Measurements from ENCODE around the gene ZNF627. TPM values are rescaled to one million over a fixed set of nuclear protein-coding genes. Genes with fewer than 3 reads are reported as not detected.

The ZNF627 gene
- total and polyA plus RNA-seq, 2 of the 8 experiments (the other 6 are each of a cell fraction or from before 2014, with no cell fraction given), result 7.2 to 13.7 TPM

DNA sequence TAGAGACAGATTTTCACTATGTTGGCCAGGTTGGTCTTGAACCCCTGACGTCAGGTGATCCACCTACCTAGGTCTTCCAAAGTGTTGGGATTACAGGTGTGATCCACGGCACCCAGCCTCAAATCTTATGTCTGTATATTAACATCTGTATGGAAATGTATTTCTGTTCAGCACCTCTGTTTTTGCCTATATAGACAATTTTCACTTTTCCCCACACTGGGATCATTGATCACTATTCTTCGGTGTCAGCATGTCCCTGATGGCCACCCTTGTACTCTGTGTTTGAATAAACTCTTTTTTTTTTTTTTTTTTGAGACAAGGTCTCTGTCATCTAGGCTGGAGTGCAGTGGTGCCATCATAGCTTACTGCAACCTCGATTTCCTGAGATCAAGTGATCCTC, 3.2 kb upstream of the ZNF627 start:
- H4K20me1 ChIP-seq (replicated peaks in 1 of 2; ENCODE audit: control insufficient read depth in 1 of 2, insufficient read depth in 2 of 2, low read length in 2 of 2), result no peaks in the 10 kb centered on the region
- no peak overlapping the region for H4K8ac ChIP-seq (ENCODE audit: extremely low read depth, insufficient read depth, low read length)
- H3K4me1 ChIP-seq (replicated peaks in 1 of 4; ENCODE audit: control insufficient read depth in 3 of 4, insufficient read depth in 4 of 4, low read length in 3 of 4), result no peaks in the 10 kb centered on the region; a peak in 1 of 7 replicates
- ChIA-PET CTCF (ENCODE audit: partially characterized antibody) (interaction anchor here (1.0 kb wide), 1 partner anchor 33 kb away, joined by 3 read pairs; no protein-coding TSS in a partner anchor), POLR2A (ENCODE audit: partially characterized antibody) (interaction anchor here (1.4 kb wide), 2 partner anchors 15 to 35 kb away, joined by 4 to 6 read pairs; partner anchors contain the start of gene ELOF1)
- H2AK5ac ChIP-seq (ENCODE audit: low read depth, low read length), result no peak overlapping the region
- H3K36me3 ChIP-seq (ENCODE audit: control insufficient read depth in 2 of 4, insufficient read depth in 4 of 4, low read length in 3 of 4), result peaks cover 0 to 2% (median 0%) of the 10 kb centered on the region in 4 experiments; a peak in 2 of 8 replicates
- H3K4ac ChIP-seq (replicated peaks; ENCODE audit: insufficient read length, low read depth, low read length), result no peak overlapping the region
- no peak overlapping the region for H4K5ac ChIP-seq (ENCODE audit: insufficient read length, low read depth, low read length)
- H3K4me2 ChIP-seq (ENCODE audit: insufficient read depth in 1 of 2, low read depth in 2 of 2, low read length in 2 of 2), result no peak overlapping the region
- H2BK120ac ChIP-seq (replicated peaks; ENCODE audit: low read depth, low read length), result no peak overlapping the region
- H4K91ac ChIP-seq (replicated peaks; ENCODE audit: insufficient read length, low read length), result no peak overlapping the region
- peaks cover under 1 to 15% of the 10 kb centered on the region in 2 experiments; a peak in 3 of 4 replicates for H3K79me2 ChIP-seq (ENCODE audit: control insufficient read depth in 1 of 2, insufficient read depth in 2 of 2, low read length in 2 of 2)
- H3K27ac ChIP-seq (ENCODE audit: low read depth, low read length), result no peak overlapping the region
- H2AFZ ChIP-seq (ENCODE audit: low read length), result no peak overlapping the region
- WGBS, 2 experiments (ENCODE audit: extremely low coverage in 1 of 2, insufficient coverage in 1 of 2, insufficient read length in 1 of 2, insufficient replicate concordance in 2 of 2, low coverage in 1 of 2, low lambda C conversion rate in 2 of 2, missing lambda C conversion rate in 1 of 2), result 79% methylated on average over 4 of the region's 4 CpGs; no CpG with 5 or more reads in 1 of the 2 experiments
- H2BK15ac ChIP-seq (ENCODE audit: low read length), result no peak overlapping the region
- no peak overlapping the region for H2BK5ac ChIP-seq (ENCODE audit: low read depth, low read length)
- FAIRE-seq, result no peak
- no peak overlapping the region for H3K14ac ChIP-seq (ENCODE audit: insufficient read length)
- H3K56ac ChIP-seq (replicated peaks; ENCODE audit: insufficient read length, low read depth, low read length), result no peak overlapping the region
- H3K27me3 ChIP-seq (replicated peaks in 1 of 4; ENCODE audit: control insufficient read depth in 3 of 4, extremely low read depth in 1 of 4, insufficient read depth in 3 of 4, low read length in 3 of 4), result no peaks in the 10 kb centered on the region
- no peaks in the 10 kb centered on the region for H3K9me3 ChIP-seq (ENCODE audit: insufficient read depth in 2 of 2, low read depth in 1 of 2, low read length in 1 of 2)
- no peaks in the 10 kb centered on the region; the same call in 1 of the 2 replicates for H3K79me1 ChIP-seq (ENCODE audit: low read depth, low read length)
- no peak overlapping the region for H2BK12ac ChIP-seq (ENCODE audit: low read depth, low read length)
- H3K4me3 ChIP-seq (ENCODE audit: extremely low read depth in 1 of 4, insufficient read depth in 2 of 4, low read depth in 3 of 4, low read length in 4 of 4), result no peak overlapping the region
- H2BK20ac ChIP-seq (ENCODE audit: low read length), result no peak overlapping the region
- DNase-seq (ENCODE audit: low read depth in 1 of 2, low spot score in 2 of 2), result no peak
- no peak overlapping the region for H3K9ac ChIP-seq (replicated peaks in 1 of 4; ENCODE audit: extremely low read depth in 1 of 4, low read depth in 3 of 4, low read length in 3 of 4)
- H3K23me2 ChIP-seq (ENCODE audit: low read depth, low read length), result no peaks in the 10 kb centered on the region; the same call in 1 of the 2 replicates
- no peak overlapping the region for H3K18ac ChIP-seq (ENCODE audit: extremely low read depth, low read length)
- H3K23ac ChIP-seq (ENCODE audit: insufficient read length), result no peak overlapping the region
- TF ChIP-seq POU5F1 (IDR thresholded peaks at IDR 0.05; ENCODE audit: low read depth, low read length), result no peak
- TF ChIP-seq, protein P1, sequence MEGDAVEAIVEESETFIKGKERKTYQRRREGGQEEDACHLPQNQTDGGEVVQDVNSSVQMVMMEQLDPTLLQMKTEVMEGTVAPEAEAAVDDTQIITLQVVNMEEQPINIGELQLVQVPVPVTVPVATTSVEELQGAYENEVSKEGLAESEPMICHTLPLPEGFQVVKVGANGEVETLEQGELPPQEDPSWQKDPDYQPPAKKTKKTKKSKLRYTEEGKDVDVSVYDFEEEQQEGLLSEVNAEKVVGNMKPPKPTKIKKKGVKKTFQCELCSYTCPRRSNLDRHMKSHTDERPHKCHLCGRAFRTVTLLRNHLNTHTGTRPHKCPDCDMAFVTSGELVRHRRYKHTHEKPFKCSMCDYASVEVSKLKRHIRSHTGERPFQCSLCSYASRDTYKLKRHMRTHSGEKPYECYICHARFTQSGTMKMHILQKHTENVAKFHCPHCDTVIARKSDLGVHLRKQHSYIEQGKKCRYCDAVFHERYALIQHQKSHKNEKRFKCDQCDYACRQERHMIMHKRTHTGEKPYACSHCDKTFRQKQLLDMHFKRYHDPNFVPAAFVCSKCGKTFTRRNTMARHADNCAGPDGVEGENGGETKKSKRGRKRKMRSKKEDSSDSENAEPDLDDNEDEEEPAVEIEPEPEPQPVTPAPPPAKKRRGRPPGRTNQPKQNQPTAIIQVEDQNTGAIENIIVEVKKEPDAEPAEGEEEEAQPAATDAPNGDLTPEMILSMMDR (IDR thresholded peaks at IDR 0.05; ENCODE audit: control extremely low read depth in 1 of 3, insufficient read depth in 1 of 3, low read depth in 1 of 3, low read length in 3 of 3), result no peak
- no peak for TF ChIP-seq SUZ12 (IDR thresholded peaks at IDR 0.05; ENCODE audit: low read length)
- no peak for TF ChIP-seq FOSL1 (IDR thresholded peaks at IDR 0.05; ENCODE audit: insufficient read depth, low read depth, low read length)
- TF ChIP-seq SIRT6 (IDR thresholded peaks at IDR 0.05; ENCODE audit: low read length), result no peak
